Epithelial cell of proximal tubule (primary cell): ENCODE measurements around the gene DET1. TPM values are rescaled to one million over a fixed set of nuclear protein-coding genes. Genes with fewer than 3 reads are reported as not detected.
"Not testable (repeated sequence)": the region's sequence is repeated elsewhere in the genome, so short reads cannot be mapped to it uniquely, and the experiment has no call there.

Source experiments
- DNase-seq: peaks from one replicate; pipeline ENCODE4 v3.0.0-alpha.2; 2011; ENCODE audit warnings: low read depth
- H3K4me3 ChIP-seq: 2 replicates; pipeline ENCODE4 v1.5.1; 2011; ENCODE audit warnings: low read depth, mild to moderate bottlenecking, low read length
- total RNA-seq: library from RNA; depleted of rRNA; stranded (reverse); fragments of >200 nt; gene quantifications from 2 replicates; pipeline ENCODE4 v1.2.3, GENCODE V29; 2015
- TF ChIP-seq, protein P1 (sequence below): conservative IDR thresholded peaks from 2 replicates; pipeline ENCODE4 v1.5.1; 2012; ENCODE audit warnings: low read depth, mild to moderate bottlenecking, low read length

DET1 gene
- total RNA-seq, 1 donor from 2014 or later: 4.3 TPM

DNA sequence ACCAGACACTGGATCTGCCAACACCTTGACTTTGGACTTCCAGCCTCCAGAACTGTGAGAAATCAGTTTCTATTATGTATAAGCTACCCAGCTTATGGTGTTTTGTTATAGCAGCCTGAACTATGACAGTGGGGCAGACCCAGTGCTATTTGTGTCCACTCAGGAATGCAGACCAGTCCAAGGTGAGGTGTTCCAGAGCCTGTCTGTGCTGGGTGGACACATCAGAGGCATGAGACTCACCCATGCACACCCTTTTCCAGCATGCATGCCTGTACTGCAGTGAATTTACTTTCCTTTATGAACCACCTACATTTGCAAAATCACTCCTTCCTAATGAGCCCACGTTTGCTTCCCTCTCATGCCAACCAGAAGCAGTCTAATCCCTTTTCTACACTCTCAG is 27.6 kb upstream of the DET1 start:
- no peak overlapping the region for H3K4me3 ChIP-seq
- DNase-seq: no peak
- TF ChIP-seq, protein P1, sequence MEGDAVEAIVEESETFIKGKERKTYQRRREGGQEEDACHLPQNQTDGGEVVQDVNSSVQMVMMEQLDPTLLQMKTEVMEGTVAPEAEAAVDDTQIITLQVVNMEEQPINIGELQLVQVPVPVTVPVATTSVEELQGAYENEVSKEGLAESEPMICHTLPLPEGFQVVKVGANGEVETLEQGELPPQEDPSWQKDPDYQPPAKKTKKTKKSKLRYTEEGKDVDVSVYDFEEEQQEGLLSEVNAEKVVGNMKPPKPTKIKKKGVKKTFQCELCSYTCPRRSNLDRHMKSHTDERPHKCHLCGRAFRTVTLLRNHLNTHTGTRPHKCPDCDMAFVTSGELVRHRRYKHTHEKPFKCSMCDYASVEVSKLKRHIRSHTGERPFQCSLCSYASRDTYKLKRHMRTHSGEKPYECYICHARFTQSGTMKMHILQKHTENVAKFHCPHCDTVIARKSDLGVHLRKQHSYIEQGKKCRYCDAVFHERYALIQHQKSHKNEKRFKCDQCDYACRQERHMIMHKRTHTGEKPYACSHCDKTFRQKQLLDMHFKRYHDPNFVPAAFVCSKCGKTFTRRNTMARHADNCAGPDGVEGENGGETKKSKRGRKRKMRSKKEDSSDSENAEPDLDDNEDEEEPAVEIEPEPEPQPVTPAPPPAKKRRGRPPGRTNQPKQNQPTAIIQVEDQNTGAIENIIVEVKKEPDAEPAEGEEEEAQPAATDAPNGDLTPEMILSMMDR: no peak

DNA sequence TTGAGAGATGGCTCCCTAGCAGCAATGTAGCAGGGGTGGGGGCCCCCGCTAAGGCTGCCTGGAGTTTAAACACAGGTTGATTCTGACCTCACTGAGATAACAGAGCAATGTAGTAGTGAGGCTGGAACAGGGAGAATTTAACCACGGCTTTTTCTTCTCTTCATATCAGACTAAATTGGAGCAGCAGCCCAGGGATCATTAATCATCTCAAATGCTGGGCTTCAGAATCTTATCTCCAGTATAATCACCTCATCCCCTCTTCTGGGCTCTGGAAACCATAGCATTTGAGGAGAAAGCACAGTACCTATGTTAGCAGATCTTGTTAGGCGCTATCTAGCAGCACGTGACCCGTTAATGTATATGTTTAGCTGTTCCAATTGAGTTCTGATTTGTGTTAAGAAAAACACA is 25.4 kb upstream of the DET1 start:
- TF ChIP-seq, protein P1: no peak
- H3K4me3 ChIP-seq: no peak overlapping the region
- no peak for DNase-seq

DNA sequence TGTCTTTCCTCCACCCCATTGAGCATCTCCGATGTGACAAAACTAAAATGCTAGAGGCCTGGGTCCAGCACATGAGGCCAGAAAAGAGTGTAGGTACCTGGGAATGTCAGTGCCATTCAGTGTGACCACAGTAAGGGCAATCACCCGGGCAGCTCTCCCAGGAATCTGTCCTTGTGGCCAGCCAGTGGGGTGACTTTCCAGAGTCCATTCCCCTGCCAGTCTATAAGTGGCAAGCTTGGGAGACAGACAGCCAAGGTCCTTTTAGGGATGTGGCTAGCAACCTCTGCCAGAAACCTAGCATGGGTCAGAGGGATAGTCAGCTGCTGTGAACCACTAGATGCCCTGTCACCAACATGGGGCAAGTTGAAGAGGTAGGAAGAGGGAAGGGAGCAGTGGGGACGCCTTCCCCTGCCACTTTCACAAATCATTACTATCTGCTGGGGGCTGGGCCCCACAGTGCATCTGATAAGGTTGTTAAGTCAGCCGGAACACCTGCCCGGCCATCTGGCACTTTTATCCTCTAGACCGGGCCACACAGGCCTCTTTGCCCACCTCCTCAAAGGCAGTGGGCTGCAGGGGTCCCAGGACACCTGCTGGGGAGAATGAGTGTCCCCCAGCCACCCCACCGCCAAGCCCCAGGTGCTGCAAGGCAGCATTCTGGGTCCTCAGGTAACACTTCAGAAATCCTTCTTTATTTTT is 24.8 kb upstream of the DET1 start:
- no peak for DNase-seq
- TF ChIP-seq, protein P1: no peak
- no peak overlapping the region for H3K4me3 ChIP-seq

DNA sequence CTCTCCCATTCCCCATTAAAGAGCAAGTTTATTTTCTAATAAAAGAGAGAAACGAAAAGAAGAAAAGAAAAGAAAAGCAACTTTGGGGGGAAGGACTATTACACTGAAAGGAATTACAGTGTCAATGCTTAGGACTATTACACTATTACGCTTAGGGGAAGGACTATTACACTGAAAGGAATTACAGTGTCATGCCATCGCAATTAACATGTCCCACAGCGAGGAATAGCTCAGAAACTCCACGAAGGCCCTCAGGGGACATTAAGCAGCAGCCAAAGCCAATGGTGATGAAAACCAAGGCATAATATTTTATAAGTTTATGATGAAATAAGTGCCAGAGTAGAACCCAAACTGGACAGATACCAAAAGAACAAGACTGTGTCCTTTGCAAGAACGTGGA is 22.1 kb upstream of the DET1 start:
- no peak overlapping the region for H3K4me3 ChIP-seq
- no peak for DNase-seq
- TF ChIP-seq, protein P1: no peak

DNA sequence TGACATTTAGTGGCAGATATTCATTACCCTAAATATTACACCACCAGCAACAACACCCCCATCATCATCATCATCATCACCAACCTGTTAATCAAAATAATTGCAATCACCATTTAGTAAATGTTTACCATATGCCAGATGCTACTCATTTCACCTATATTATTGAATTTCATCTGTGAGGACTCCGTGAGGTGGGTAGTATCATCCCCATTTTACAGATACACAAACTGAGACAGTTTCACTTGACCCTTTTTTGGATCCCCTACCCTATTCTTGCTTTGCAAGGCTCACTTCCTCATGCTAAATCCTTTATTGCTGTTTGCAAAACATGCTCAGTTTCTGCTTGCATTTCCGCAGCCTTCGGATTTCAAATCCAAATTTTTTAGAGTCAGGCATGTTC is 18.3 kb upstream of the DET1 start:
- DNase-seq: no peak
- H3K4me3 ChIP-seq: no peak overlapping the region
- TF ChIP-seq, protein P1: no peak

DNA sequence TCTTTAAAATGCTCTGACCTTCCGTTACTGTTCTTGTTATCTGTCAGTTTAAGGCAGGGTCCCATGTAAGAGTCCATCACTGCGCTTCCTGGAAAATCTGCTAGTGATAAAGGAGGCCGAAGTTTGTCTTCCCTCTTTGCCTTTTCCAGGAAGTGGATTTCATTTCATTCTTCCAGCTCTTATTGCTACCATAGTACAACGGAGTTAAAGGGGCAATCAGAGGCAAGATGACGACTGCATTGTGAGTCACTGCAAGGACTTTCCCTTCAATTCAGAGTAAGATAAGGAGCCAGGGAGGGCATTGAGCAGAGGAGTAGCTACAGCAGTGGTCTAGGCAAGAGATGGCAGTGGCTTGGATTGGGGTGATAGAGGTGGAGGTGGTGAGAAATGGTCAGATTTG is 17.2 kb upstream of the DET1 start:
- TF ChIP-seq, protein P1: no peak
- DNase-seq: no peak

DNA sequence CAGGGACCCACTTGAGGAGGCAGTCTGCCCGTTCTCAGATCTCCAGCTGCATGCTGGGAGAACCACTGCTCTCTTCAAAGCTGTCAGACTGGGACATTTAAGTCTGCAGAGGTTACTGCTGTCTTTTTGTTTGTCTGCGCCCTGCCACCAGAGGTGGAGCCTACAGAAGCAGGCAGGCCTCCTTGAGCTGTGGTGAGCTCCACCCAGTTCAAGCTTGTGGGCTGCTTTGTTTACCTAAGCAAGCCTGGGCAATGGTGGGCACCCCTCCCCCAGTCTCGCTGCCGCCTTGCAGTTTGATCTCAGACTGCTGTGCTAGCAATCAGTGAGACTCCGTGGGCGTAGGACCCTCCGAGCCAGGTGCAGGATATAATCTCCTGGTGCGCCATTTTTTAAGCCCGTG is 13.1 kb upstream of the DET1 start:
- DNase-seq, H3K4me3 ChIP-seq: not testable (repeated sequence)

More for the DNA sequence above, 17.2 kb upstream of the DET1 start:
- H3K4me3 ChIP-seq: no peak overlapping the region

DNA sequence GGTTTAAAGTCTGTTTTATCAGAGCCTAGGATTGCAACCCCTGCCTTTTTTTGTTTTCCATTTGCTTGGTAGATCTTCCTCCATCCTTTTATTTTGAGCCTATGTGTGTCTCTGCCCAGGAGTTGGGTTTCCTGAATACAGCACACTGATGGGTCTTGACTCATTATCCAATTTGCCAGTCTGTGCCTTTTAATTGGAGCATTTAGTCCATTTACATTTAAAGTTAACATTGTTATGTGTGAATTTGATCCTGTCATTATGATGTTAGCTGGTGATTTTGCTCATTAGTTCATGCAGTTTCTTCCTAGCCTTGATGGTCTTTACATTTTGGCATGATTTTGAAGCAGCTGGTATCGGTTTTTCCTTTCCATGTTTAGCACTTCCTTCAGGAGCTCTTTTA is 11.5 kb upstream of the DET1 start:
- not testable (repeated sequence) for H3K4me3 ChIP-seq, DNase-seq

DNA sequence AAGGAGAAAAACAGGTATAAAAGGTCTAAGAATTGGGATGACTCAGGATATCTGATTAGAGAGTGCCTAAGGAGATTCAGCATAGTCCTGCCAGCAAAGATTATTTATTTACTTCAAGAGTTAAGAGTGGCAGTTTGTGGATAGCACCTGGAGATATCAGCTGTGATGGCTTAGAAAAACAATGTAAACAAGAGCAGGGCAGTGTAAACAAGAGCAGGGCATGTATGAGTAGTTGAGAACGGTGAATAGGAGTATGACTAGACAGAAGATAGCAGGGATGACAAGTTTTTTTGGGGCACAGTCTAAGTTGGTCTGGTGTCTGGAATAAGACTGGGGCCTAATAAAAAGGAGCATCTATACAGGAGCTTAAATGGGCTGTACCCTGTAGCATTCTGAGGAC is 1.5 kb upstream of the DET1 start:
- not testable (repeated sequence) for DNase-seq, H3K4me3 ChIP-seq

DNA sequence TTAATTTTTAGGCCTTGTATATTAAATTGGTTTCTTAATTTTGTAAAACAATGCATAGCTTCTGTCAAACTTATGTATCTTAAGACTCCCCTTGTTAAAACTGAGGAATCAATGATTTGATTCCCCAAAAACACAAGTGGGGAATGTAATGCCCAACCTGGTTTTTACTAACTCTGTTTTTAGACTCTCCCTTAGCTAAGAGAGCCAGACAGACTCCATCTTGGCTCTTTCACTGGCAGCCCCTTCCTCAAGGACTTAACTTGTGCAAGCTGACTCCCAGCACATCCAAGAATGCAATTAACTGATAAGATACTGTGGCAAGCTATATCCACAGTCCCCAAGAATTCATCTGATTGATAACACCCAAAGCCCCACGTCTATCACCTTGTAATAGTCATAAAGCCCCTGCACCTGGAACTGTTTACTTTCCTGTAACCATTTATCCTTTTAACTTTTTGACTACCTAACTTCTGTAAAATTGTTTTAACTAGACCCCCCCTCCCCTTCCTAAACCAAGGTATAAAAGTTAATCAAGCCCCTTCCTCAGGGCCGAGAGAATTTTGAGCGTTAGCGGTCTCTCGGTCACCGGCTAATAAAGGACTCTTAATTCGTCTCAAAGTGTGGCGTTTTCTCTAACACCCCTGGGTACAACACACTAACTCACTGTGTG is 768 bp downstream of the DET1 start:
- DNase-seq: not testable (repeated sequence)
- peak overlapping the region; percentile 89 for H3K4me3 ChIP-seq
